ENCODE measurements around the gene SLAMF9. TPM values are rescaled to one million over a fixed set of nuclear protein-coding genes. Genes with fewer than 3 reads are reported as not detected.
A peak's percentile ranks its signal among the peaks of the same experiment; 100 is the strongest.

SLAMF9 gene
- total RNA-seq, 2 experiments from 2014 or later: not detected

- Histone ChIP-seq H3K27ac (ENCODE audit: low read depth, low read length, poor library complexity, severe bottlenecking) (peak overlapping the region; percentile 80), H3K4me3 (ENCODE audit: low read depth, low read length, poor library complexity, severe bottlenecking) (peak overlapping the region; percentile 94), H3K4me2 (ENCODE audit: low read length) (peak overlapping the region; percentile 90), H3K79me2 (ENCODE audit: insufficient read depth, low read depth, low read length) (peaks cover 47% of the 10 kb centered on the region; the same call in 1 of the 2 replicates), H2AFZ (ENCODE audit: low read length) (no peak overlapping the region), H3K9me3 (ENCODE audit: low read length) (no peaks in the 10 kb centered on the region), H3K9me2 (ENCODE audit: insufficient read depth, low read length) (no peaks in the 10 kb centered on the region), H3K4me1 (ENCODE audit: insufficient read depth, low read length, poor library complexity, severe bottlenecking) (peaks cover 43% of the 10 kb centered on the region), H3K36me3 (ENCODE audit: insufficient read depth, low read length) (peaks cover 39% of the 10 kb centered on the region), H4K20me1 (ENCODE audit: insufficient read depth, low read length) (no peaks in the 10 kb centered on the region)
- ChIA-PET POLR2A (interaction anchor here (0.8 to 1.1 kb wide), 3 partner anchors 10 to 33 kb away, joined by 3 read pairs; no protein-coding TSS in a partner anchor), CTCF (ENCODE audit: unreplicated experiment) (interaction anchor here (0.6 kb wide), 2 partner anchors 58 to 458 kb away, joined by 3 read pairs; no protein-coding TSS in a partner anchor)
- no peak for DNase-seq (ENCODE audit: low spot score)
- TF ChIP-seq CTCF (conservative IDR thresholded peaks at IDR 0.05; ENCODE audit: low read length) (no peak), EZH2phosphoT487 (IDR thresholded peaks at IDR 0.05; ENCODE audit: borderline replicate concordance, low read depth, low read length) (no peak)
- no TSS peak for BruUV-seq (replicated peaks)
- intact Hi-C loops (cut with micrococcal nuclease; ENCODE audit: unreplicated experiment): no loop called here
Observed at GRCh38 chr1:159921700-159922504, 32.1 kb downstream of the SLAMF9 start.

GRCh38 chr1:159921251-159921650 is 32.8 kb downstream of the SLAMF9 start:
- no TSS peak for BruUV-seq (replicated peaks)

More at GRCh38 chr1:159921251-159921650, 32.8 kb downstream of the SLAMF9 start:
- TF ChIP-seq CTCF (conservative IDR thresholded peaks at IDR 0.05; ENCODE audit: low read length) (no peak), EZH2phosphoT487 (IDR thresholded peaks at IDR 0.05; ENCODE audit: borderline replicate concordance, low read depth, low read length) (no peak)
- H3K9me3 ChIP-seq (ENCODE audit: low read length): no peaks in the 10 kb centered on the region
- peaks cover 40% of the 10 kb centered on the region for H3K4me1 ChIP-seq (ENCODE audit: insufficient read depth, low read length, poor library complexity, severe bottlenecking)
- intact Hi-C loops (cut with micrococcal nuclease; ENCODE audit: unreplicated experiment): no loop called here
- peaks cover 44% of the 10 kb centered on the region for H3K36me3 ChIP-seq (ENCODE audit: insufficient read depth, low read length)
- POLR2A ChIA-PET: interaction anchor here (1.1 kb wide), 1 partner anchor 31 kb away, joined by 3 read pairs; no protein-coding TSS in a partner anchor
- CTCF ChIA-PET (ENCODE audit: unreplicated experiment): interaction anchor here (0.6 kb wide), 1 partner anchor 458 kb away, joined by 3 read pairs; no protein-coding TSS in a partner anchor
- H3K27ac ChIP-seq (ENCODE audit: low read depth, low read length, poor library complexity, severe bottlenecking): peak overlapping the region; percentile 80
- H2AFZ ChIP-seq (ENCODE audit: low read length): no peak overlapping the region
- H3K4me3 ChIP-seq (ENCODE audit: low read depth, low read length, poor library complexity, severe bottlenecking): peak overlapping the region; percentile 94
- H3K9me2 ChIP-seq (ENCODE audit: insufficient read depth, low read length): no peaks in the 10 kb centered on the region
- peaks cover 47% of the 10 kb centered on the region; the same call in 1 of the 2 replicates for H3K79me2 ChIP-seq (ENCODE audit: insufficient read depth, low read depth, low read length)
- H3K4me2 ChIP-seq (ENCODE audit: low read length): peak overlapping the region; percentile 90
- peak; percentile 69 for DNase-seq (ENCODE audit: low spot score)
- H4K20me1 ChIP-seq (ENCODE audit: insufficient read depth, low read length): no peaks in the 10 kb centered on the region

All from OCI-LY7 (cell line).